Spleen (tissue), 7 donors: ENCODE data around the gene KIAA0319L.

Experiments
- POLR2AphosphoS5 ChIP-seq, 3 donors: sonication (generic); formaldehyde crosslinking; IDR thresholded peaks; one replicate each; pipeline ENCODE4 v1.5.1; 2017; ENCODE audit warnings: antibody characterized with exemption in 3 of 3
- TF ChIP-seq, protein P1 (sequence below), 11 experiments: fragments of 200-600 bp in 7 of 11; fragments of 450-650 bp in 4 of 11; sonication (generic) in 4 of 11; IDR thresholded peaks in 8 of 11; conservative IDR thresholded peaks in 3 of 11; 1 replicate in 7 of 11; 2 replicates in 4 of 11; pipeline versions ENCODE4 v1.4.0 to v1.8.0; 2016 to 2021; ENCODE audit warnings: antibody characterized with exemption in 11 of 11, inconsistent platforms in 4 of 11, mild to moderate bottlenecking in 1 of 11
- donor health status: DM: no; HTN: no; CAD: no; lungs with moderate emphysema.
- donor health status: DM: no; HTN: no; CAD: no.
- donor health status: DM: no; HTN: no; CAD: no.

DNA sequence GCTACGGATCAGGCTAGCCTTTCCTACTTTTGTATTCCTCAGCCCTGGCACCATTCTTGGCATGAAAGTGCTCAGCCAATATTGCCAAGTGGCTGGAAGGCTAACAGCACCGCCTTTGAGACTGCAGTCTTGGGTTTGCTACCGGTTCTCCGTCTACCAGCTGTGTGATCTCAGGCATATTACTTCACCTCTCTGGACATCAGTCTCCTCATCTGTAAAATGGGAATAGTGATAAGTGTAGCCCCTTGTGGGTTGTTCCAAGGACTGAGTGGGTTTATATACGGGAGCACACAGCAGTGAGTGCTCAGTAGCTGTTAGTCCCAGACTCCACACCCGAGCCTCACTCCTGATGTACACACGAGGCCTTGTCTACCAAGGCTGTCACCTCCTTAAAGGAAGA is 29.6 kb upstream of the KIAA0319L start:
- TF ChIP-seq, protein P1, sequence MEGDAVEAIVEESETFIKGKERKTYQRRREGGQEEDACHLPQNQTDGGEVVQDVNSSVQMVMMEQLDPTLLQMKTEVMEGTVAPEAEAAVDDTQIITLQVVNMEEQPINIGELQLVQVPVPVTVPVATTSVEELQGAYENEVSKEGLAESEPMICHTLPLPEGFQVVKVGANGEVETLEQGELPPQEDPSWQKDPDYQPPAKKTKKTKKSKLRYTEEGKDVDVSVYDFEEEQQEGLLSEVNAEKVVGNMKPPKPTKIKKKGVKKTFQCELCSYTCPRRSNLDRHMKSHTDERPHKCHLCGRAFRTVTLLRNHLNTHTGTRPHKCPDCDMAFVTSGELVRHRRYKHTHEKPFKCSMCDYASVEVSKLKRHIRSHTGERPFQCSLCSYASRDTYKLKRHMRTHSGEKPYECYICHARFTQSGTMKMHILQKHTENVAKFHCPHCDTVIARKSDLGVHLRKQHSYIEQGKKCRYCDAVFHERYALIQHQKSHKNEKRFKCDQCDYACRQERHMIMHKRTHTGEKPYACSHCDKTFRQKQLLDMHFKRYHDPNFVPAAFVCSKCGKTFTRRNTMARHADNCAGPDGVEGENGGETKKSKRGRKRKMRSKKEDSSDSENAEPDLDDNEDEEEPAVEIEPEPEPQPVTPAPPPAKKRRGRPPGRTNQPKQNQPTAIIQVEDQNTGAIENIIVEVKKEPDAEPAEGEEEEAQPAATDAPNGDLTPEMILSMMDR (IDR thresholded peaks at IDR 0.05 in 8 of 11, conservative IDR thresholded peaks at IDR 0.05 in 3 of 11) = no peak
- TF ChIP-seq POLR2AphosphoS5 (IDR thresholded peaks at IDR 0.05) = no peak
